DND-41 (cell line): ENCODE data around the gene ZSWIM8.
A peak's percentile ranks its signal among the peaks of the same experiment; 100 is the strongest.

Source experiments
- ATAC-seq: fragments of 200-7000 bp; cut with Tn5 transposase; 3 replicates; pipeline ENCODE4 v1.9.1; 2021; ENCODE audit warnings: low read depth; ENCODE audit not compliant: insufficient read depth
- DNase-seq: peaks from one replicate; pipeline ENCODE4 v3.0.0-alpha.2; 2020
- H2AFZ ChIP-seq: 2 replicates; pipeline ENCODE4 v1.6.0; 2012; ENCODE audit warnings: low read depth, low read length
- H3K27ac ChIP-seq: 2 replicates; pipeline ENCODE4 v1.5.1; 2012; ENCODE audit warnings: low read length, inconsistent platforms
- H3K27me3 ChIP-seq: fragments of 200-600 bp; sonication (generic); 2 replicates; pipeline ENCODE4 v1.6.0; 2012; ENCODE audit warnings: low read length, mild to moderate bottlenecking, inconsistent platforms; ENCODE audit not compliant: insufficient read depth, poor library complexity
- H3K36me3 ChIP-seq: 2 replicates; pipeline ENCODE4 v1.5.1; 2012; ENCODE audit warnings: low read length, inconsistent platforms; ENCODE audit not compliant: insufficient read depth
- H3K4me1 ChIP-seq: 2 replicates; pipeline ENCODE4 v1.5.1; 2012; ENCODE audit warnings: mild to moderate bottlenecking, low read length; ENCODE audit not compliant: insufficient read depth
- H3K4me2 ChIP-seq: 2 replicates; pipeline ENCODE4 v1.6.0; 2012; ENCODE audit warnings: mild to moderate bottlenecking, moderate library complexity, low read length, inconsistent platforms; ENCODE audit not compliant: insufficient read depth
- H3K4me3 ChIP-seq, 2 experiments: fragments of 200-600 bp in 1 of 2; shearing (Covaris generic) in 1 of 2; 2 replicates each; pipeline ENCODE4 v1.5.1; 2012 to 2016; ENCODE audit warnings: inconsistent platforms in 2 of 2, low read length in 2 of 2, mild to moderate bottlenecking in 2 of 2, low read depth in 1 of 2, moderate library complexity in 1 of 2
- H3K79me2 ChIP-seq: 2 replicates; pipeline ENCODE4 v1.6.0; 2012; ENCODE audit warnings: low read length, inconsistent platforms; ENCODE audit not compliant: insufficient read depth
- H3K9ac ChIP-seq: 2 replicates; pipeline ENCODE4 v1.6.0; 2012; ENCODE audit warnings: low read depth, mild to moderate bottlenecking, inconsistent platforms, low read length, moderate library complexity
- H3K9me3 ChIP-seq: 2 replicates; pipeline ENCODE4 v1.5.1; 2012; ENCODE audit warnings: low read length, moderate library complexity, mild to moderate bottlenecking, inconsistent platforms; ENCODE audit not compliant: insufficient read depth, severe bottlenecking
- H4K20me1 ChIP-seq: 2 replicates; pipeline ENCODE4 v1.6.0; 2012; ENCODE audit warnings: low read length; ENCODE audit not compliant: insufficient read depth
- EZH2 ChIP-seq: IDR thresholded peaks from 3 replicates; pipeline ENCODE4 v1.6.1; 2012; ENCODE audit warnings: borderline replicate concordance, low read depth, mild to moderate bottlenecking, moderate library complexity, low read length, inconsistent platforms; ENCODE audit not compliant: severe bottlenecking
- TF ChIP-seq, protein P1 (sequence below): IDR thresholded peaks from 2 replicates; pipeline ENCODE4 v1.5.1; 2012; ENCODE audit warnings: borderline replicate concordance, low read length, moderate library complexity, mild to moderate bottlenecking; ENCODE audit not compliant: poor library complexity, severe bottlenecking; ENCODE audit errors: extremely low read depth

Gene ZSWIM8

DNA sequence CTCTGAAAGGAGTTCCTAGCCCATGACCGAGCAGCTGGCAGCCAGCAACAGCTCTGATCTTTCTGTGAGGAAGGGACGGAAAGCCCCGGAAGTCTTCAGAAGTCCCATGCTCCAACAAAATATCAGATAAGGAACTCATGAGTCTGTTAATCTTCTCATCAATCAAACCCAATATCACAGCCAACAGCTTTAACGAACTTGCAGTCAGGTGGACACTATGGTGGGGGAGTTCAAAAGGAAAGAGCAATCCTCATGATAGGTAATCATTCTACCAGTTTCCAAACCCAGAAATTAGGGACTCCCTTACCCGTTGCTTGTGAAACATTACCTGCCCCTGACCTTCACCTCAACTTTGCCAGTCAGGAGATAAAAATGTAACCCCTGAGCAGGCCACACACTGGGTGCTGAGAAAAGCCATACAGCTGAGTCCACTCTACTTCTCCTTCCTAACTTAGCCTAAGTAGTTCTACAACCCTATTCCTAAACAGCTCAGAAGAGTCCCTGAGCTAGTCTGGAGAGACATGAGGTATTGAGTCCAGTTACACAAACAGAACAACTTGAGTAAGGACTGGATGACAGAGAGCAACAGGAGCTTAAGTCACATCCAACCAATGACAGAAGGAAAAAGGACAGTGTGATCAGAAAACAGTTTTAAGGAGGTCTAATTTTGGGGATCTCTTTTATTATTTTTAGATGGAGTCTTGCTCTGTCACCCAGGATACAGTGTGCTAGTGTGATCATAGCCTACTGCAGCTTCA, 23.8 kb downstream of the ZSWIM8 start:
- Histone ChIP-seq H2AFZ (no peak overlapping the region), H4K20me1 (peaks cover 28% of the 10 kb centered on the region), H3K4me1 (peaks cover 45% of the 10 kb centered on the region), H3K27me3 (no peaks in the 10 kb centered on the region), H3K36me3 (peaks cover 70% of the 10 kb centered on the region), H3K9me3 (no peaks in the 10 kb centered on the region), H3K9ac (no peak overlapping the region), H3K27ac (no peak overlapping the region), H3K4me3 (no peak overlapping the region), H3K79me2 (peaks cover 39% of the 10 kb centered on the region), H3K4me2 (peak overlapping the region; percentile 15)
- no peak for DNase-seq
- no peak for TF ChIP-seq EZH2
- TF ChIP-seq, protein P1, sequence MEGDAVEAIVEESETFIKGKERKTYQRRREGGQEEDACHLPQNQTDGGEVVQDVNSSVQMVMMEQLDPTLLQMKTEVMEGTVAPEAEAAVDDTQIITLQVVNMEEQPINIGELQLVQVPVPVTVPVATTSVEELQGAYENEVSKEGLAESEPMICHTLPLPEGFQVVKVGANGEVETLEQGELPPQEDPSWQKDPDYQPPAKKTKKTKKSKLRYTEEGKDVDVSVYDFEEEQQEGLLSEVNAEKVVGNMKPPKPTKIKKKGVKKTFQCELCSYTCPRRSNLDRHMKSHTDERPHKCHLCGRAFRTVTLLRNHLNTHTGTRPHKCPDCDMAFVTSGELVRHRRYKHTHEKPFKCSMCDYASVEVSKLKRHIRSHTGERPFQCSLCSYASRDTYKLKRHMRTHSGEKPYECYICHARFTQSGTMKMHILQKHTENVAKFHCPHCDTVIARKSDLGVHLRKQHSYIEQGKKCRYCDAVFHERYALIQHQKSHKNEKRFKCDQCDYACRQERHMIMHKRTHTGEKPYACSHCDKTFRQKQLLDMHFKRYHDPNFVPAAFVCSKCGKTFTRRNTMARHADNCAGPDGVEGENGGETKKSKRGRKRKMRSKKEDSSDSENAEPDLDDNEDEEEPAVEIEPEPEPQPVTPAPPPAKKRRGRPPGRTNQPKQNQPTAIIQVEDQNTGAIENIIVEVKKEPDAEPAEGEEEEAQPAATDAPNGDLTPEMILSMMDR: no peak
- no peak for ATAC-seq

DNA sequence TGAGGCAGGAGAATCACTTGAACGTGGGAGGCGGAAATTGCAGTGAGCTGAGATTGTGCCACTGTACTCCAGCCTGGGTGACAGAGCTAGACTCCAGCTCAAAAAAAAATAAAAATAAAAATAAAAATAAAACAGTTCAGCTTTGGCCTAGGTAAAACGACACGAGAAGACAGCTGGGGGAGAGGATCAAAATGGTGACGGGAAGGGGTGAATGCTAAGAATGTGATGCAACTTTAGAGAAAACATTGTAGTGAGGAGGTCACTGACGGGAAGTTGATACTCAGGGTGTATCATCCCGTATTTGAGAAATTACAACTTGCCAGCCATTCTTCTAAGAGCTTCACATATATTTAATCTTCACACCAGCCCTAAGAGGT, 24.9 kb downstream of the ZSWIM8 start:
- Histone ChIP-seq H3K9ac (peak overlapping the region; percentile 92), H3K36me3 (peaks cover 71% of the 10 kb centered on the region), H3K27me3 (no peaks in the 10 kb centered on the region), H3K4me3 (peak overlapping the region; percentile 61 to 71; a peak in 3 of 4 replicates), H4K20me1 (peaks cover 28% of the 10 kb centered on the region), H3K4me1 (peaks cover 45% of the 10 kb centered on the region), H2AFZ (0 out of 2 replicates have a peak overlapping the region, but pooled peaks have one; percentile 86), H3K27ac (peak overlapping the region; percentile 94), H3K9me3 (no peaks in the 10 kb centered on the region), H3K4me2 (peak overlapping the region; percentile 93), H3K79me2 (peaks cover 39% of the 10 kb centered on the region)
- DNase-seq: no peak
- TF ChIP-seq EZH2: no peak
- TF ChIP-seq, protein P1: no peak
- no peak for ATAC-seq

DNA sequence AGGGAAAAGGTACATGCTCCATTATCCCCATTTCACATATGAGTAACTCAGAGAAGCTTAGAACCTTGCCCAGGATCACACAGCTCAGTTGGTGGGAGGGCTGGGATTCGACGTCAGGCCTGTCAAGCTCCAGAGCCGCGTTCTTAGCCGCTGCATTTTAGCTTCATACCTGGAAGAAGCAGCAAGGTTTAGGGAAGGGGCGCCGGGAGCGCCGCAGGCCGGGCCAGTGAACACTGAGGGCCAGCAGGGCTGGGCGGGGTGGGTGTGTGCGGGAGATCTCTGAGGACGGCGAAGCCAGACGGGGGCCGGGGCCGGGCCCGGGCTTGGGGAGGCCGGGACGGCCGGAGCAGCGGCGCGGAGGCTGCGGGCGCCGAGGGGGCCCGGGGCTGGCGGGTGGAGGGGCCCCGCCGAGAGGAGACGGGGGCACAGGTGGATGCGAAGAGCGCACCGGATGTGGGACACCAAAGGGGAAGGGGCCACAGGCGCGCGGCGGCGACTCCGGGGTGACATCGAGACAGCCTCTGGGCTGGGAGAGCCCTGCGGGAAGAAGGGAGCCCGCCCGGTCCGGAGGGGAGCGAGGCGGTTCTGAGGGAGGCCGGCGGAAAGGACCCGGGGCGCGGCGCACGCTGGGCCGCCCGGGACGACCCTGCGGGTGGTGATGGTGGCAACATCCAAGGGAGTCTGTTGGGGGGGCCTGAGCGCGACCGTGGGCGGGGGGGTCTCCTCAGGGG, 25.5 kb downstream of the ZSWIM8 start:
- Histone ChIP-seq H3K4me3 (peak overlapping the region; percentile 61 to 71), H3K9me3 (no peaks in the 10 kb centered on the region), H2AFZ (peak overlapping the region; percentile 86), H3K4me1 (peaks cover 45% of the 10 kb centered on the region), H4K20me1 (peaks cover 28% of the 10 kb centered on the region), H3K27me3 (no peaks in the 10 kb centered on the region), H3K36me3 (peaks cover 69% of the 10 kb centered on the region), H3K27ac (peak overlapping the region; percentile 94), H3K79me2 (peaks cover 39% of the 10 kb centered on the region), H3K4me2 (peak overlapping the region; percentile 93), H3K9ac (peak overlapping the region; percentile 92)
- TF ChIP-seq, protein P1: no peak
- TF ChIP-seq EZH2: no peak
- peak; percentile 74 for ATAC-seq
- peak; percentile 85 for DNase-seq
